Fibroblast of mammary gland (primary cell): ENCODE measurements around the gene HUS1.

ENCODE experiments used
- DNase-seq: peaks from one replicate; pipeline ENCODE4 v3.0.0-alpha.2; 2010; ENCODE audit warnings: low read depth
- H3K4me3 ChIP-seq: 2 replicates; pipeline ENCODE4 v1.5.1; 2011; ENCODE audit warnings: low read depth, mild to moderate bottlenecking, low read length, moderate library complexity; ENCODE audit not compliant: control insufficient read depth
- CTCF ChIP-seq: conservative IDR thresholded peaks from 2 replicates; pipeline ENCODE4 v1.5.1; 2011; ENCODE audit warnings: low read depth, low read length, inconsistent platforms; ENCODE audit not compliant: control insufficient read depth, insufficient read depth

HUS1 gene

DNA sequence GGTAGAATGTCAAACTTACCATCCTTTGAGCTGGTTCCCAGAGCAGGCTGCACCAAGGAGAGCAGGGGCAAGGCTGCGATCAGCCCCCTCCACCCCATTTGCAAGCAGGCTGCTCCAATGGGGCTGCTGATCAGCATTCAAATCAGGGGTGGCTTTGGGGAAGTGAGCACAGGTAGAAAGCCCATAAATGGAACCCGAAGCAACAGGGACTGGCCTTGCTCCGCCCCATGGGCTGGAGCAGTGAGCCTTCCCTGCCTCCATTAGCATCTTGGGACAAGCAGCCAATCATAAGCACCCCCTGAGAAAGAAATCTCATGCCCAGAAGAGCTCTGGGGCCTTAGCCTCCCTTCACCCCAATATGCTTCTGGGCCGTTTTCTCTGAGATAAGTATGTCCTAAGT, 27.2 kb downstream of the HUS1 start:
- no peak overlapping the region for H3K4me3 ChIP-seq
- no peak for DNase-seq
- no peak for TF ChIP-seq CTCF

DNA sequence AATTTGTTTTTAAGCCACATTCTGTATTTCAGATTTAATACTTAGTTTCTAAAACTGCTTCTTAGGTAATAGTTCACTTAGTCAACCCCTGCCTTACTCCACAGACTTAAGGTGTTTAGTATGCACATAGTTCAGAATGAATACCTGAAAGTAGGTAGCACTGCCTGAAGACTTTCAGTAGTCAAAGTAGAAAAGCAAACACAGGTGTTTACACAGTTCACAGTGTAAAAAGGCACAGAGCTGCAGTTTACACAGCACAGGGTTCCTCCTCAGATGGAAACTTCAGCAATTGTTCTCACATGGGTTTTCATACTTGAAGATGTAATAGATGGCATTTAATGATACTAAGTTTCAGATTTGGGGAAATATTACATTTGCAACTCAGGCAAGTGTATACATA, 28.0 kb downstream of the HUS1 start:
- no peak for TF ChIP-seq CTCF
- DNase-seq, result no peak
- H3K4me3 ChIP-seq, result no peak overlapping the region

DNA sequence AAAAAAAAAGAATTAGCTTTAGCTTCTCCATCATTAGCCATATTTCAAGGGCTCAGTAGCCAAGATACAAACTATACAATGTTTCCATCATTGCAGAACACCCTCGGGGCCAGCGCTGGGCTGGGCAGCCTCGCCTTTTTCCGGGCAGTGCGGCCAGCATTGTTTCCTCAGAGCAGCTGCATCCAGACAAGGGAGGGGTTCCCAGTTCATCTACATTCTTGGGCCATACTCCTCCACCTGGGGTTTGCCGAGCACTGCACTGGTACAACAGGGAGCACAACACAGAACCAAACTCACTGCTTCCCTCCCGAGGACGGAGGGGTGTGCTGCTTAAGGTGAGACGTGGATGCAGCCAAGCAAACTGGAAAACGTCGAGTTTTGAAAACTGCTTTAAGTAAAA, 28.7 kb downstream of the HUS1 start:
- DNase-seq, result no peak
- TF ChIP-seq CTCF, result no peak
- H3K4me3 ChIP-seq, result no peak overlapping the region

- H3K4me3 ChIP-seq, result no peak overlapping the region
- DNase-seq, result no peak
- no peak for TF ChIP-seq CTCF
These were observed 29.7 kb downstream of the HUS1 start for GRCh38 chr7:47949703-47950102.

DNA sequence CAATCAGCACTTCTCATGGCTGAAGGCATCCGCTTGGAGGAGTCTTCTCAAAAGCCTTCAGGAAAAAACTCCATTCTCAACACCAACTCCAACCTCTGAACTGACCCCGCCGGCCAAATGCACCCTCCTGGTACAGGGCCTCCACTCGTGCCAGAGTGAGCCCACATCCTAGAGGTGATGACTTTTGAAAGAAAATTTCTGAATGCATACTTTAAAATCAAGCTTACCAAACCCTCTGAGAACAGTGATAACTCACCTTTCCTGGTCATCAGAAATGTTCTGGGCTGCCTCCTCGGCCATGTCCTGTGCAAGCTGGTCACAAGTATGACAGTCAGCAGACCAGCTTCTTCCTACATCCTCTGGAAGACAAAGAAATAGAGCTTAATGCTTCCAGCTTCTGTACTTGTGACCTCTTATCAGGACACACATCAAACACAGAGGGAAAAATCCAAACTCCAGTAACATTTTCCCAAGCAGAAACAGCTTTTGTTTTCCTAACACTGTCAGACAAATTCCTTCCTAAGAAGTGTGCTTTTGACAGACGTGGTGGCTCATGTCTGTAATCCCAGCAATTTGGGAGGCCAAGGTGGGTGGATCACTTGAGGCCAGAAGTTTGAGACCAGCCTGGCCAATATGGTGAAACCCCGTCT, 31.1 kb downstream of the HUS1 start, which contains the start of gene PKD1L1:
PKD1L1 (minus strand) TSS at position 326 of the 650 bp plus-strand sequence; CDS start at position 300, 26 bp downstream.
- TF ChIP-seq CTCF, result no peak
- H3K4me3 ChIP-seq, result no peak within 1 kb of the TSS
- DNase-seq, result no peak

DNA sequence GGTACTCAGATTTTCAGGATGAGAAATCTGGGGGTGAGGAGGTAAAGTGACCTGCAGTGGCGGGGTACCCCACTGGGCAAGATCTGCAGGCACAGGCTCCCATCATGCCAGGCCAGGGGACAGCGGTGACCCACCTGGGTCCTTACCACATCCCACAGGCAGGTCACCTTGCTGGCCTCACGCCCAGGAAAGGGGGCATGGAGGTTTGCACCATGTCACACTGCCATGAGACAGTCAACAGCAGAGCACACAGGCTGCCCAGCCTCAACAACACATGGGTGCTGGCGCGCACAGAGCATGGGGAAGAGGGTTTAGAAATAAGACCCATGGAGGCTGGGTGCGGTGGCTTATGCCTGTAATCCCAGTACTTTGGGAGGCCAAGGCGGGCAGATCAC, 32.1 kb downstream of the HUS1 start:
- H3K4me3 ChIP-seq, result no peak overlapping the region
- no peak for DNase-seq
- no peak for TF ChIP-seq CTCF
